ENCODE results near the gene PRLHR.

PRLHR gene

GRCh38 chr10:118564114-118564513 is 31.3 kb downstream of the PRLHR start:
- CTCF ChIA-PET = interaction anchor here (1.1 to 2.1 kb wide), 4 partner anchors 9 to 236 kb away, joined by 3 to 5 read pairs (median 4); no protein-coding TSS in a partner anchor

GRCh38 chr10:118563373-118563890 is 32.0 kb downstream of the PRLHR start:
- POLR2A ChIA-PET = no interaction called here
- no peak for DNase-seq
- whole genome bisulfite sequencing (ENCODE audit: insufficient coverage) = 86% methylated on average over 1 of the region's 3 CpGs
- CTCF ChIA-PET = interaction anchor here (1.9 kb wide), 2 partner anchors 10 to 237 kb away, joined by 4 to 5 read pairs; no protein-coding TSS in a partner anchor
- Histone ChIP-seq H3K27ac (ENCODE audit: insufficient read depth in 1 of 2, low read depth in 1 of 2, low read length in 2 of 2, poor library complexity in 1 of 2, severe bottlenecking in 2 of 2) (no peak overlapping the region), H3K4me1 (ENCODE audit: control extremely low read depth in 1 of 4, control insufficient read depth in 4 of 4, insufficient read depth in 4 of 4, low read length in 3 of 4) (no peaks in the 10 kb centered on the region), H3K9me3 (ENCODE audit: control extremely low read depth in 1 of 5, control insufficient read depth in 4 of 5, insufficient read depth in 2 of 5, low read depth in 1 of 5, low read length in 4 of 5) (peaks cover 0 to 13% (median 6%) of the 10 kb centered on the region in 5 experiments), H3K4me3 (ENCODE audit: control insufficient read depth in 1 of 7, extremely low read depth in 1 of 7, insufficient read depth in 4 of 7, low read depth in 2 of 7, low read length in 6 of 7) (no peak overlapping the region), H3K36me3 (ENCODE audit: control insufficient read depth in 4 of 4, insufficient read depth in 4 of 4, low read length in 3 of 4) (no peaks in the 10 kb centered on the region), H3K27me3 (replicated peaks in 2 of 5; ENCODE audit: control insufficient read depth in 4 of 5, insufficient read depth in 5 of 5, low read length in 4 of 5) (peaks cover 0 to 3% (median 0%) of the 10 kb centered on the region in 5 experiments)

More at GRCh38 chr10:118564114-118564513, 31.3 kb downstream of the PRLHR start:
- Histone ChIP-seq H3K36me3 (ENCODE audit: control insufficient read depth in 4 of 4, insufficient read depth in 4 of 4, low read length in 3 of 4) (no peaks in the 10 kb centered on the region), H3K27ac (ENCODE audit: insufficient read depth in 1 of 2, low read depth in 1 of 2, low read length in 2 of 2, poor library complexity in 1 of 2, severe bottlenecking in 2 of 2) (no peak overlapping the region), H3K4me3 (ENCODE audit: control insufficient read depth in 1 of 7, extremely low read depth in 1 of 7, insufficient read depth in 4 of 7, low read depth in 2 of 7, low read length in 6 of 7) (no peak overlapping the region), H3K4me1 (ENCODE audit: control extremely low read depth in 1 of 4, control insufficient read depth in 4 of 4, insufficient read depth in 4 of 4, low read length in 3 of 4) (no peaks in the 10 kb centered on the region), H3K27me3 (replicated peaks in 2 of 5; ENCODE audit: control insufficient read depth in 4 of 5, insufficient read depth in 5 of 5, low read length in 4 of 5) (peaks cover 0 to 3% (median 2%) of the 10 kb centered on the region in 5 experiments), H3K9me3 (ENCODE audit: control extremely low read depth in 1 of 5, control insufficient read depth in 4 of 5, insufficient read depth in 2 of 5, low read depth in 1 of 5, low read length in 4 of 5) (peaks cover 0 to 13% (median 6%) of the 10 kb centered on the region in 5 experiments)
- WGBS (ENCODE audit: insufficient coverage) = 88% methylated on average over 1 of the region's 3 CpGs
- DNase-seq = no peak
- POLR2A ChIA-PET = no interaction called here

GRCh38 chr10:118562851-118563250 is 32.6 kb downstream of the PRLHR start:
- Histone ChIP-seq H3K4me1 (ENCODE audit: control extremely low read depth in 1 of 4, control insufficient read depth in 4 of 4, insufficient read depth in 4 of 4, low read length in 3 of 4) (no peaks in the 10 kb centered on the region), H3K9me3 (ENCODE audit: control extremely low read depth in 1 of 5, control insufficient read depth in 4 of 5, insufficient read depth in 2 of 5, low read depth in 1 of 5, low read length in 4 of 5) (peaks cover 0 to 13% (median 6%) of the 10 kb centered on the region in 5 experiments), H3K27me3 (replicated peaks in 2 of 5; ENCODE audit: control insufficient read depth in 4 of 5, insufficient read depth in 5 of 5, low read length in 4 of 5) (peaks cover 0 to 3% (median 2%) of the 10 kb centered on the region in 5 experiments), H3K36me3 (ENCODE audit: control insufficient read depth in 4 of 4, insufficient read depth in 4 of 4, low read length in 3 of 4) (no peaks in the 10 kb centered on the region), H3K4me3 (ENCODE audit: control insufficient read depth in 1 of 7, extremely low read depth in 1 of 7, insufficient read depth in 4 of 7, low read depth in 2 of 7, low read length in 6 of 7) (no peak overlapping the region), H3K27ac (ENCODE audit: insufficient read depth in 1 of 2, low read depth in 1 of 2, low read length in 2 of 2, poor library complexity in 1 of 2, severe bottlenecking in 2 of 2) (no peak overlapping the region)
- CTCF ChIA-PET = interaction anchor here (1.9 kb wide), 2 partner anchors 9 to 237 kb away, joined by 4 to 5 read pairs; no protein-coding TSS in a partner anchor
- WGBS (ENCODE audit: insufficient coverage) = no CpG with 5 or more reads among the region's 1 CpG
- POLR2A ChIA-PET = no interaction called here
- peak in 2 of 3 donors; percentile 6 to 7 for DNase-seq

- H3K36me3 ChIP-seq (ENCODE audit: control insufficient read depth in 4 of 4, insufficient read depth in 4 of 4, low read length in 3 of 4) = no peaks in the 10 kb centered on the region
- H3K27ac ChIP-seq (ENCODE audit: insufficient read depth in 1 of 2, low read depth in 1 of 2, low read length in 2 of 2, poor library complexity in 1 of 2, severe bottlenecking in 2 of 2) = no peak overlapping the region
- peaks cover 0 to 7% (median 3%) of the 10 kb centered on the region in 5 experiments for H3K27me3 ChIP-seq (replicated peaks in 2 of 5; ENCODE audit: control insufficient read depth in 4 of 5, insufficient read depth in 5 of 5, low read length in 4 of 5)
- H3K4me3 ChIP-seq (ENCODE audit: control insufficient read depth in 1 of 7, extremely low read depth in 1 of 7, insufficient read depth in 4 of 7, low read depth in 2 of 7, low read length in 6 of 7) = no peak overlapping the region
- no peak for DNase-seq
- ChIA-PET CTCF (interaction anchor here (0.7 to 1.4 kb wide), 2 partner anchors 10 to 242 kb away, joined by 3 to 6 read pairs; no protein-coding TSS in a partner anchor), POLR2A (no interaction called here)
- no peaks in the 10 kb centered on the region for H3K4me1 ChIP-seq (ENCODE audit: control extremely low read depth in 1 of 4, control insufficient read depth in 4 of 4, insufficient read depth in 4 of 4, low read length in 3 of 4)
- H3K9me3 ChIP-seq (ENCODE audit: control extremely low read depth in 1 of 5, control insufficient read depth in 4 of 5, insufficient read depth in 2 of 5, low read depth in 1 of 5, low read length in 4 of 5) = peaks cover 0 to 16% (median 6%) of the 10 kb centered on the region in 5 experiments
- WGBS (ENCODE audit: insufficient coverage) = 50% methylated on average over 2 of the region's 4 CpGs
These were observed 37.5 kb downstream of the PRLHR start for GRCh38 chr10:118557946-118558345.

- POLR2A ChIA-PET = no interaction called here
These were observed 43.8 kb downstream of the PRLHR start for GRCh38 chr10:118551535-118552100.

GRCh38 chr10:118547282-118547681 is 48.2 kb downstream of the PRLHR start:
- peaks cover 0 to 2% (median 0%) of the 10 kb centered on the region in 5 experiments for H3K9me3 ChIP-seq (ENCODE audit: control extremely low read depth in 1 of 5, control insufficient read depth in 4 of 5, insufficient read depth in 2 of 5, low read depth in 1 of 5, low read length in 4 of 5)
- H3K4me3 ChIP-seq (ENCODE audit: control insufficient read depth in 1 of 7, extremely low read depth in 1 of 7, insufficient read depth in 4 of 7, low read depth in 2 of 7, low read length in 6 of 7) = no peak overlapping the region
- peaks cover 0 to 40% (median 7%) of the 10 kb centered on the region in 5 experiments for H3K27me3 ChIP-seq (replicated peaks in 2 of 5; ENCODE audit: control insufficient read depth in 4 of 5, insufficient read depth in 5 of 5, low read length in 4 of 5)
- peaks cover 0 to 11% (median 6%) of the 10 kb centered on the region in 4 experiments for H3K4me1 ChIP-seq (ENCODE audit: control extremely low read depth in 1 of 4, control insufficient read depth in 4 of 4, insufficient read depth in 4 of 4, low read length in 3 of 4)
- no peak overlapping the region for H3K27ac ChIP-seq (ENCODE audit: insufficient read depth in 1 of 2, low read depth in 1 of 2, low read length in 2 of 2, poor library complexity in 1 of 2, severe bottlenecking in 2 of 2)
- CTCF ChIA-PET = interaction anchor here (0.6 kb wide), 1 partner anchor 171 kb away, joined by 3 read pairs; no protein-coding TSS in a partner anchor
- POLR2A ChIA-PET = no interaction called here
- no peak for DNase-seq
- WGBS (ENCODE audit: insufficient coverage) = 96% methylated on average over 3 of the region's 5 CpGs
- no peaks in the 10 kb centered on the region for H3K36me3 ChIP-seq (ENCODE audit: control insufficient read depth in 4 of 4, insufficient read depth in 4 of 4, low read length in 3 of 4)

More at GRCh38 chr10:118551535-118552100, 43.8 kb downstream of the PRLHR start:
- Histone ChIP-seq H3K4me3 (ENCODE audit: control insufficient read depth in 1 of 7, extremely low read depth in 1 of 7, insufficient read depth in 4 of 7, low read depth in 2 of 7, low read length in 6 of 7) (no peak overlapping the region), H3K27me3 (replicated peaks in 2 of 5; ENCODE audit: control insufficient read depth in 4 of 5, insufficient read depth in 5 of 5, low read length in 4 of 5) (peaks cover 2 to 21% (median 2%) of the 10 kb centered on the region in 5 experiments), H3K36me3 (ENCODE audit: control insufficient read depth in 4 of 4, insufficient read depth in 4 of 4, low read length in 3 of 4) (no peaks in the 10 kb centered on the region), H3K9me3 (ENCODE audit: control extremely low read depth in 1 of 5, control insufficient read depth in 4 of 5, insufficient read depth in 2 of 5, low read depth in 1 of 5, low read length in 4 of 5) (peaks cover 0 to 5% (median 0%) of the 10 kb centered on the region in 5 experiments), H3K27ac (ENCODE audit: insufficient read depth in 1 of 2, low read depth in 1 of 2, low read length in 2 of 2, poor library complexity in 1 of 2, severe bottlenecking in 2 of 2) (no peak overlapping the region), H3K4me1 (ENCODE audit: control extremely low read depth in 1 of 4, control insufficient read depth in 4 of 4, insufficient read depth in 4 of 4, low read length in 3 of 4) (peaks cover 0 to 11% (median 6%) of the 10 kb centered on the region in 4 experiments)
- DNase-seq = no peak
- CTCF ChIA-PET = no interaction called here
- 55% methylated on average over 8 of the region's 10 CpGs for WGBS (ENCODE audit: insufficient coverage)

- 80% methylated on average over 1 of the region's 2 CpGs for WGBS (ENCODE audit: insufficient coverage)
- no peak for DNase-seq
- no peak overlapping the region for H3K27ac ChIP-seq (ENCODE audit: insufficient read depth in 1 of 2, low read depth in 1 of 2, low read length in 2 of 2, poor library complexity in 1 of 2, severe bottlenecking in 2 of 2)
- ChIA-PET POLR2A (no interaction called here), CTCF (no interaction called here)
- H3K36me3 ChIP-seq (ENCODE audit: control insufficient read depth in 4 of 4, insufficient read depth in 4 of 4, low read length in 3 of 4) = no peaks in the 10 kb centered on the region
- peaks cover 0 to 3% (median under 1%) of the 10 kb centered on the region in 4 experiments for H3K4me1 ChIP-seq (ENCODE audit: control extremely low read depth in 1 of 4, control insufficient read depth in 4 of 4, insufficient read depth in 4 of 4, low read length in 3 of 4)
- H3K9me3 ChIP-seq (ENCODE audit: control extremely low read depth in 1 of 5, control insufficient read depth in 4 of 5, insufficient read depth in 2 of 5, low read depth in 1 of 5, low read length in 4 of 5) = peaks cover 0 to 2% (median 0%) of the 10 kb centered on the region in 5 experiments
- H3K4me3 ChIP-seq (ENCODE audit: control insufficient read depth in 1 of 7, extremely low read depth in 1 of 7, insufficient read depth in 4 of 7, low read depth in 2 of 7, low read length in 6 of 7) = no peak overlapping the region
- peaks cover 0 to 45% (median 7%) of the 10 kb centered on the region in 5 experiments for H3K27me3 ChIP-seq (replicated peaks in 2 of 5; ENCODE audit: control insufficient read depth in 4 of 5, insufficient read depth in 5 of 5, low read length in 4 of 5)
These were observed 49.0 kb downstream of the PRLHR start for GRCh38 chr10:118546479-118546878.
